GM13977 (cell line): Measurements from ENCODE around the gene EPHB1.

Experiments used
- DNase-seq: peaks from one replicate; pipeline ENCODE4 v3.0.0; 2012; ENCODE audit warnings: low spot score
- CTCF ChIP-seq: IDR thresholded peaks from 2 replicates; pipeline ENCODE4 v1.5.1; 2012; ENCODE audit warnings: mild to moderate bottlenecking, control low read depth; ENCODE audit not compliant: insufficient read depth; ENCODE audit errors: extremely low read depth, missing control alignments
- in situ Hi-C: fragments of 300-500 bp; cut with MboI; formaldehyde crosslinking; loops from one replicate; pipeline ENCODE4 v1.12.0; 2022; ENCODE audit warnings: low sequenced_read_pairs, low pct_unique_long_range_greater_than_20kb, mixed read lengths, inconsistent platforms; ENCODE audit not compliant: unreplicated experiment

Gene EPHB1

GRCh38 chr3:134931045-134931785, 136.2 kb downstream of the EPHB1 start:
- no peak for DNase-seq
- in situ Hi-C loops = no loop called here
- TF ChIP-seq CTCF = no peak

GRCh38 chr3:134932035-134932434, 137.0 kb downstream of the EPHB1 start:
- DNase-seq = no peak
- no peak for TF ChIP-seq CTCF
- in situ Hi-C loops = no loop called here

GRCh38 chr3:134933997-134934396, 138.9 kb downstream of the EPHB1 start:
- TF ChIP-seq CTCF = no peak
- in situ Hi-C loops = no loop called here
- DNase-seq = no peak

GRCh38 chr3:134934933-134935332, 139.9 kb downstream of the EPHB1 start:
- in situ Hi-C loops = no loop called here
- no peak for TF ChIP-seq CTCF
- no peak for DNase-seq

- no peak for DNase-seq
- in situ Hi-C loops = no loop called here
- no peak for TF ChIP-seq CTCF
Measured at GRCh38 chr3:134937256-134938028, 142.4 kb downstream of the EPHB1 start.

GRCh38 chr3:134938029-134938525, 143.0 kb downstream of the EPHB1 start:
- in situ Hi-C loops = no loop called here
- no peak for DNase-seq
- TF ChIP-seq CTCF = no peak
